Colon (tissue), 2 donors: Measurements from ENCODE around the gene CSNK1A1L.

Experiments
- FAIRE-seq: peaks from 2 replicates; lab custom pipeline; 2012; peaks lifted over from hg19 to GRCh38; lab: Jason Lieb, UNC
- donor health status: control.
- donor health status: control.

CSNK1A1L gene

GRCh38 chr13:37105251-37105714 is at the start of gene CSNK1A1L:
CSNK1A1L (minus strand) TSS chr13:37105664; CDS start chr13:37105256, 408 bp downstream.
- FAIRE-seq = no peak

DNA sequence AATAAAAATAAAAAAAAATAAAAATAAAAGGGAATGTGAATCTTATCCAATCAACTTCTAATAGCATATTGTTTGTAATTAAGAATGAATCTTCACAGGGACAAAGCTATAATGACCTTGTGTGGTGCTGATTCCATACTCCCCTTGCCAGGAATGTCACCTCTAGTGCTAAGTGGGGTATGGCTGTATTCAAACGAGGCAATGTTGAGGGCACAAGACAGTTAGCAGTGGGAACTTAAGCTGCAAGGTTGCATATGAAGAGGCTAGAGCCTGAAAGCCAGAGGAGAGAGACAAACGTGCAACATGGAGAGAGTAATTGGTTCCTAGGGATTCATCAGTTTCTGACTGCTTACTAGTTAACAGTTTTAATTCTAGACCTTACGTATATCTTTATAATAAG is 43.9 kb upstream of the CSNK1A1L start:
- no peak for FAIRE-seq

- FAIRE-seq = no peak
Measured at GRCh38 chr13:37148501-37148900, 43.0 kb upstream of the CSNK1A1L start.

DNA sequence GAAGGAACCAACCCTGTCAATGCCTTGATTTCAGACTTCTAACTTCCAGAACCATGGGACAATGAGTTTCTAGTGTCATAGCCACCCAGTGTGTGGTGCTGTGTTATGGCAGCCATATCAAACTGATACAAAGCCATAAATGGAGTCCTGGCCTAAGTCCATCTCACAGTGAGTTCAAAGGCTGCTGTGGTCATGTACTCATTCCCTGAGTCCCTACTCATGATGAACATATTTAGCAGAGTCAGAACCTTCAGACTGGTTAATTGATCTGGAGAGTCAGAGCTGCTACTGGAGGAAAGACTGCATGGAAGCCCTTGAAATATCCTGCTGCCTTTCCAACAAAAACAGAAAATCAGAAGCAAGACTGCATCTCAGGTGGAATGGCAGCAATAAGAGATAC is 39.2 kb upstream of the CSNK1A1L start:
- no peak for FAIRE-seq

DNA sequence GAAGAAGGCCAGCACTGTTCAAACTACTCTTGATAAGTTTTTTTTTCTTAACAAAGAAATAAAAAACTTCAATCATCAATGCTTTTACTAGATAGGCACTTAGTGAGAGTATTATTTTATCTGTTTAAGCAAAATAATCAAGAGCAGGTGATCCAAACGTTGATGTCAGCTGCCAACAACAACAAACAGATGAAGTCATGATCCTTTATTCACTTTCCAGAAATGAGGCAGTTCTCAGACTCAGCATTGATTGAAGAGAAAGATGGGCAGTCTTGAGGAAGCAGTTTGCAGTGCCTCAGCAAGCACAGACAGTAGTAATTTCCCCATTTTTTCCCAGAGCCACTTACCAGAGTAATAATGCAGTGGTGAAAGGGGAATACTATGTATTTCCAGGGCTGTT is 38.4 kb upstream of the CSNK1A1L start:
- FAIRE-seq = no peak

GRCh38 chr13:37142877-37143276 is 37.4 kb upstream of the CSNK1A1L start:
- no peak for FAIRE-seq

DNA sequence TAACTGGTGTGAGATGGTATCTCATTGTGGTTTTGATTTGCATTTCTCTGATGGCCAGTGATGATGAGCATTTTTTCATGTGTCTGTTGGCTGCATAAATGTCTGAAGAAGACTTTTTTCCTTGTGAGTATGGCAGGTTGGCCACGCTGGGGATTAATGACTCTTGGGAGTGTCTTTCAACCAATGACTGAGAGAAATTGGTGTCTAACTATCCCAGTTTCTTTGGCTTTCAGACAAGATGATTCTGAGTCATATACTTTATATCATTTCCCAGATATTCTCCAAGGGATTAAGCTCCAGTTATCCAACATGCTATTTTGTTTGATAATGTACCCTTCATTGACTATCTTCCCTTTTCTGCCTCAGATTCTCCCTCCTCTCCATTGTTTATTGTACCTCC is 35.5 kb upstream of the CSNK1A1L start:
- FAIRE-seq = no peak

DNA sequence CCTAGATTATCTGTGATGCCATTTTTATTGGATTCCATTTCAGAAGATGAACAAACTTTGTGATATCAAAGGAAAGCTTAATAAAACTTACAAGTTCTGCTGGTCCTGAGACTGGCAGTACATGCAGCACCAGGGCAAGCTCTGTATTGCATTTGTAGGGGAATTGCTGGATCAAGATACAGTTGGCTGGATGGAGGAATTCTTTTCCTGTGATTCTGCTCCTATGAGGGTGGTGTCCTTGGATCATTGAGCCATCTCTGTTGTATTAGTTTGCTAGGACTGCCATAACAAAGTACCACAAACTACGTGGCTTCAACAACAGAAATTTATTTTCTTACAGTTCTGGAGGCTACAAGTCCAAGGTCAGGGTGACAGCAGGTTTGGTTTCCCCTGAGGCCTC is 33.9 kb upstream of the CSNK1A1L start:
- no peak for FAIRE-seq

GRCh38 chr13:37138926-37139325 is 33.5 kb upstream of the CSNK1A1L start:
- no peak for FAIRE-seq

- FAIRE-seq = no peak
Measured at GRCh38 chr13:37138169-37138568, 32.7 kb upstream of the CSNK1A1L start.

DNA sequence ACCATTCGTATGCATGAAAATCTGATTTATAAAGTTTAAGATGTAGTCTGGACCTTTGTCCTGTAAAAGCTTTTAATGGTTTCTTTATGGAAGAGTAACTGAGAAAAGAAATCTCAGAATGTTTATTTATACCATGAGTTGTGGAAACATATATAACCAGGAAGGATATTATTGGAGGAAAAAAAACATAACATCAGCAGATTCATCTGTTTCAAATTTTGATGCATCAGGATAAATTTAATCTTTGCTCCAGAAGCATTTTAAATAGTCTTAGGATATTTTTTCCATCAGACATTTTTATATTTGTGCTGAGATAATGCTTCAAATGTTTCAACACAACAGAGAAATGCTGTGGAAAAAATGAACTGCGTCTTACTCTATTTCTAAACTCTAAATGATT is 31.2 kb upstream of the CSNK1A1L start:
- no peak for FAIRE-seq

DNA sequence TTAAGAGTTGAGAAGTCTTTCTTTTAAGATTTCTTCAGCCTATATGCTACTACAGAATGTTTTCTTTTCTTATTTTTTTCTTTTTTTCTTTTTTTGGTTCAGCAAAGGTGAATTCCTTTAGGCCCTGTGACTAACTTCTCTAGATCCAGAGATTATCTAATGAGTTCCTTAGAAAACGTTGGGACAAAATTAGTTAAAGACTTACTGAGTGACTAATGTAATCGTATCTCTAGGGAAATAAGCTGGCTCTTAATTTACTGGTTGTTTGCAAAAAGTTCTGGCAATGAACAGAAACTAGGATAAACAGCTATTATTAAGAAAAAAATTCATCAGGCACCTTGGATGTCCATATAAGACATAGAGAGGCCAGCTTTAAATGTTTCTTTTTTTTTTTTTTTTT is 30.7 kb upstream of the CSNK1A1L start:
- no peak for FAIRE-seq

DNA sequence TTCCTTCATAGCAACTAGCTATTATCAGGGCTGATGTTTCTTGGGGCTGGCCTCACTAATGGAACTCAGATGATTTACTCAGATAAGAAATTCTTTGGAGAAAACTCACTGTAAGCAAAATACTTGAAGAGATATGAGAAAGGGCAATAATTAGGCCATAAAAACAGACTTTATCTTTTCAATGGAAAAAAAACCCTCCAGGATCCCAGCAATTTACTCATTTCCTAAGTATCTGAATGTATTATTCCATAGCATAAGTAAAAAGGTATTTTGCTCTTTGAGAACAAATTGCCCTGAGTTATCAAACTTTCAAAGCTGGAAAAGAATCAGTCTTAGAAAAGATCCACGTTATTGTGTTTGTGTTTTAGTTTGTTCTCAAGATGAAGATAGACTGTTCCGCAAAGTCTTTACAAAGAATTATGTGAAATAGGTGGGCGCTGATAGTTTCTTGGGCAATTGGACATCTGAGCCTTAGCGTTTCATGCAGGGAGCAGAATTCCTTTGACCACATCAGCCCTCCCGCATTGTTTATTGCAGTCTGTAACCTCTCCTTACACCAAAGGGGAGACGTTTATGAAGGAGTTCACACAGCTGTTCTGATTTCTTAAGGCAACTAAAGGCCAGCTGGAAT is 29.1 kb upstream of the CSNK1A1L start:
- no peak for FAIRE-seq

DNA sequence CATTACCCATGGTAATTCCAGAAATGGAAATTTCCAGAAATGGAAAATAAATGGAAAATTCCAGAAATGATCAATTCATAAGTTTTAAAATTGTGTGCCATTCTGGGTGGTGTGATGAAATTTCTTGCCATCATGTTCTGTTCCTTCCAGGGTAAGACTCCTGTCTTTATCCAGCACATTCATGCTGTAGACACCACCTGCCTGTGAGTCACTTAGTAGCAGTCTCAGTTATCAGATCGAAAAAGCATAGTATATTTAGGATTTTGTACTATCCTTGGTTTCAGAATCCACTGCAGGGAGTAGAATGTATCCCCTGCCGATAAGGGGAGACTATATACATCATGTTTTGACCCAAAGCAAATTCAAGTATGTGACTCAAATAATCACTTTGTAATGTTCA is 26.7 kb upstream of the CSNK1A1L start:
- no peak for FAIRE-seq

- no peak for FAIRE-seq
Measured at GRCh38 chr13:37131092-37131491, 25.6 kb upstream of the CSNK1A1L start.

DNA sequence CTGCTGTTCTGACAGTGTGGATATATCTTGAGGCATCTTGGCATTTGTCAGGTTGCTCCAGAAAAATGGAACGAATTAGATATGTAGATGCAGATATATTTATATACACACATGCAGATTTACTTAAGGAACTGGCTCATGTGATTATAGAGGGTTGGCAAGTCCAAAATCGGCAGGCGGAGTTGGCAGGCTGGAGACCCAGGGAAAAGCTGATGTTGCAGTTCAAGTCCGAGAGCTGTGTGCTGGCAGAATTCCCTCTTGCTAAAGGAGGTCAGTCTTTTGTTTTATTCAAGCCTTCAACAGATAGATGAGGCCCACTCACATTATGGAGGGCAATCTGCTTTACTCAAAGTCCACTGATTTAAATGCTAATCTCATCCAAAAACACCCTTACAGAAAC is 24.4 kb upstream of the CSNK1A1L start:
- no peak for FAIRE-seq

DNA sequence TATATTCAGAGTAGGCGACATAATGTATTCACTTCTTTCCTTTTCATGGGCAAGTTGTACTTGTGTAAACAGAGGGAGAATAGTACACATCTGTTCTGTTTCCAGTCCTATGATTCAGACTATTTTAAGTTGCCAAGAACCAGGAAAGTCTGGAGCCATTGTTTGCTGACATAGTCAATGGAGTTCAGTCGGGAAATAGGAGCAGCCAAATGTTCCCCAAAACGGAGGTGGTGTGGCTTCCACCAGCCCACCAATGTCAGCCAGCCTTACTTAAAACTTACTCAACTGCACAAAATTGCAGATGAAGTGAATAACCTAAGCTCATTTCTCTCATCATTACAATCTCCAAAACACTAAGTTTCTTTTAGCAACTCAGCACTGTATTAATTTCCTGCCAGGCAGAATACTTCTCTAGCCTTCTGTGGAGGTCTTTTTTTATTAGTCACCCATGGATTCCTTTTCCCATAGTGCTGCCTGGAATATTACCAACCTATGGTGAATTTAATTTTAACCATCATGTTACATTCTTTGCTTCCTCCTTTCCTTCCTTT is 22.3 kb upstream of the CSNK1A1L start:
- FAIRE-seq = no peak

GRCh38 chr13:37123337-37123736 is 17.9 kb upstream of the CSNK1A1L start:
- no peak for FAIRE-seq

DNA sequence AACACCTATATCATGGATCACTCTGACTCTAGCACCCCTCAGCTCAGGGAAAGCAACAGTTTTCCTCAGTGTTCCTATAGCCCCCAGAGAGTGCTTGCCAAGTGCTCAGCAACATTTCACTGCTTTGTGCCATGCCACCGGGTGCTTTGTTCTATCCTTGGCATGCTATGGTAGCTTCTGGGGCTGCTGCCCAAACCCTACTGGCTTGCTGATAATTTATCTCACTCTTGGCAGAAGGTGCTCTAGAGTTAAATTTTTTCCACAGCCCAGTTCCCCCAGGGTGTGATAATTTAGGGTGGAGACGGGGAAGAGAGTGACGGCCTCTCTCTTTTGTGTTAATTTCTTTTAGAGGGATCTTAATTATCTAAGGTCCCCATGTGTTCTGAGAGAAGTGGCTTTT is 12.6 kb upstream of the CSNK1A1L start:
- FAIRE-seq = no peak

GRCh38 chr13:37114250-37114649 is 8.8 kb upstream of the CSNK1A1L start:
- no peak for FAIRE-seq

GRCh38 chr13:37113534-37113933 is 8.1 kb upstream of the CSNK1A1L start:
- FAIRE-seq = no peak

- no peak for FAIRE-seq
Measured at GRCh38 chr13:37109051-37109678, 3.7 kb upstream of the CSNK1A1L start.

- no peak for FAIRE-seq
Measured at GRCh38 chr13:37107868-37108267, 2.4 kb upstream of the CSNK1A1L start.

DNA sequence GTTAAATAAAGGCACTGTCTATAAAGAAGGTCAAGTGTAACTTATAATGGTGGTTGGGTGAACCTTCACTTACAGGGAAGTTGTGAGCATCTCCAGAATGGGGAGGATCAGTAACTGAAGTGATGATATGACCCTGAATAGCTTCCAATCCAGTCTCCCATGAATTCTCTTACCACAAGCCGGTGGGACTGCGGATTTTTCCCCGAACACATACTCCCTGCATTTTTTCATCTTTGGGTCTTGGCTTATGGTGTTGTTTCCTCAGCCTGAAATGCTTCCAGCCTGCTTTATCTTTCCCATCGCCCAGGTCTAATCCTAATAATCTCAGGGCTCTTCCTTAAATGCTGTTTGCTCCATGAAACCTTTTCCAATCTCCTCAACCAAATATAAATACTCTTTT is 2.0 kb upstream of the CSNK1A1L start:
- FAIRE-seq = no peak
